ENCODE data around the gene BTF3.
A peak's percentile ranks its signal among the peaks of the same experiment; 100 is the strongest.
"Not testable (repeated sequence)": the region's sequence is repeated elsewhere in the genome, so short reads cannot be mapped to it uniquely, and the experiment has no call there.

Gene BTF3

DNA sequence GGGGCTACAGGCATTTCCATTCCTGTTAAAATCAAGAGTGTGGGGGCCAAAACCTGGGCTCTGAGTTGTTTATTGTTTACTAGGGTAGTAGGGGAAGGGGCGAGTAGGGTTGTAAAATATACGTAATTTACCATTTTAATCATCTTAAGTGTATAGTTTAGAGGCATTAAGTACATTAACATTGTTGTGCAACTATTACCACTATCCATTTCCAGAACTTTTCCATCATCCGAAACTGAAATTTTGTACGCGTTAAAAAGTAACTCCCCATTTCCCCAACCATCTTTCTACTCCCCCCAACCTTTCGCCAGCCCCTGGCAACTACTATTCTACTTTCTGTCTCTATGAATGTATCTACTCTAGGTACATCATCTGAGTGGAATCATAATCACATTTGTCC lies 46.0 kb upstream of the BTF3 start:
- DNase-seq (ENCODE audit: low spot score), result no peak
- in situ Hi-C loops (cut with MboI; ENCODE audit: low sequenced_read_pairs, unreplicated experiment), result no loop called here
- TF ChIP-seq, protein P1, sequence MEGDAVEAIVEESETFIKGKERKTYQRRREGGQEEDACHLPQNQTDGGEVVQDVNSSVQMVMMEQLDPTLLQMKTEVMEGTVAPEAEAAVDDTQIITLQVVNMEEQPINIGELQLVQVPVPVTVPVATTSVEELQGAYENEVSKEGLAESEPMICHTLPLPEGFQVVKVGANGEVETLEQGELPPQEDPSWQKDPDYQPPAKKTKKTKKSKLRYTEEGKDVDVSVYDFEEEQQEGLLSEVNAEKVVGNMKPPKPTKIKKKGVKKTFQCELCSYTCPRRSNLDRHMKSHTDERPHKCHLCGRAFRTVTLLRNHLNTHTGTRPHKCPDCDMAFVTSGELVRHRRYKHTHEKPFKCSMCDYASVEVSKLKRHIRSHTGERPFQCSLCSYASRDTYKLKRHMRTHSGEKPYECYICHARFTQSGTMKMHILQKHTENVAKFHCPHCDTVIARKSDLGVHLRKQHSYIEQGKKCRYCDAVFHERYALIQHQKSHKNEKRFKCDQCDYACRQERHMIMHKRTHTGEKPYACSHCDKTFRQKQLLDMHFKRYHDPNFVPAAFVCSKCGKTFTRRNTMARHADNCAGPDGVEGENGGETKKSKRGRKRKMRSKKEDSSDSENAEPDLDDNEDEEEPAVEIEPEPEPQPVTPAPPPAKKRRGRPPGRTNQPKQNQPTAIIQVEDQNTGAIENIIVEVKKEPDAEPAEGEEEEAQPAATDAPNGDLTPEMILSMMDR (IDR thresholded peaks at IDR 0.05; ENCODE audit: borderline replicate concordance, control extremely low read depth, extremely low read depth, insufficient read depth, missing control alignments), result no peak

DNA sequence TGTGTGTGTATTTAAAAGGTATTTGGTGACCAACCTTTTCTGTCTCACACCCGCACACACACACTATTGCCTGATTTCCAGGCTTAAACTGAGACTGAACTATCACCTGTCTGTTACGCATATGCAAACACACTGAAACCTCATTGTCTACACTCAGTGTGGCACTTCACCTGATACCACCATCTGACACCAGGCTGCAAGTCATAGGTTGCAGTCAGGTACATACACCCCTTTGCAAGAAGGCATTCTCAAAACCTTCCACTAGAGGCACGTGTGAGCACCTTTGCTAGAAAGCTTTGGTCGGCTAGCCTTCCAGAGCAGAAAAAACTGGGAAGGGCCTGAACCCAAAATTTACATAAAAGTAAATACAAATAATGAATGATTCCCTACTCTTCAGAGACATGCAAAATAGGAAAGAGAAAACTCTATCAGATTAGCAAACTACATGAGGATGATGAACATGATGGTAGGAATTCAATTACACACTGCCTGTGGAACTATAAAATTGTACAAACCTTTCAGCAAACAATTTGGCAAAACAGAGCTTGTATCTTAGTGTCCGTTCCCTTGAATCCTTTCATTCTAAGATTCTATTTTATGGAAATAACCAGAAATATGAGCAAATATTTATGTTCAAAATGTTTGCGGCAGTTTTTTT lies 43.7 kb upstream of the BTF3 start:
- TF ChIP-seq, protein P1 (IDR thresholded peaks at IDR 0.05; ENCODE audit: borderline replicate concordance, control extremely low read depth, extremely low read depth, insufficient read depth, missing control alignments), result peak; percentile 61
- in situ Hi-C loops (cut with MboI; ENCODE audit: low sequenced_read_pairs, unreplicated experiment), result no loop called here
- no peak for DNase-seq (ENCODE audit: low spot score)

DNA sequence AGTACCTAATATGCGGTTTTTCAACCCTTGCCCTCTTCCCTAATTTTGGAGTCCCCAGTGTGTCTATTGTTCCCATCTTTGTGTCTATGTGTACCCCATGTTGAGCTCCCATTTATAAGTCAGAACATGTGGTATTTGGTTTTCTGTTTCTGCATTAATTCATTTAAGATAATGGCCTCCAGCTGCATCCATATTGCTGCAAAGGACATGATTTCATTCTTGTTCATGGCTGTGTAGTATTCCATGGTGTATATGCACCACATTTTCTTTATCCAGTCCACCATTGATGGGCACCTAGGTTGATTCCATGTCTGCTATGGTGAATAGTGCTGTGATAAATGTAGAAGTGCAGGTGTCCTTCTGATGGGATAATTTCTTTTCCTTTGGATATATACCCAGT lies 41.8 kb upstream of the BTF3 start:
- DNase-seq (ENCODE audit: low spot score); in situ Hi-C loops (cut with MboI; ENCODE audit: low sequenced_read_pairs, unreplicated experiment): not testable (repeated sequence)

DNA sequence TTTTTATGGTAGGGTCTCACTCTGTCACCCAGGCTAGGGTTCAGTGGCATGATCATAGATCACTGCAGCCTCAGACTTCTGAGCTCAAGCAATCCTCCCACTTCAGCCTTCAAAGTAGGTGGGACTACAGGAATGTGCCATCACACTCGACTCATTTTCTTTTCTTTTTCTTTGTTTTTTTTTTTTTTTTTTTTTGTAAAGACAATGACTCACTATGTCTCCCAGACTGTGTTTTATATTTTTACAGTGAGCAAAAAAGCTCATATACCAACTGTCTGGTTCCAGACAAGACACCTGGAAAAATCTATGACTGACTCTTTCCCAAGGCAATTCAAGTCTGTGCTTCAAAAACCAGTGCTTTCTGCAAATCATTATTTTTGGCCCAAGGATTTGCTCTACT lies 38.9 kb upstream of the BTF3 start:
- DNase-seq (ENCODE audit: low spot score), result no peak
- TF ChIP-seq, protein P1 (IDR thresholded peaks at IDR 0.05; ENCODE audit: borderline replicate concordance, control extremely low read depth, extremely low read depth, insufficient read depth, missing control alignments), result no peak
- in situ Hi-C loops (cut with MboI; ENCODE audit: low sequenced_read_pairs, unreplicated experiment), result no loop called here

DNA sequence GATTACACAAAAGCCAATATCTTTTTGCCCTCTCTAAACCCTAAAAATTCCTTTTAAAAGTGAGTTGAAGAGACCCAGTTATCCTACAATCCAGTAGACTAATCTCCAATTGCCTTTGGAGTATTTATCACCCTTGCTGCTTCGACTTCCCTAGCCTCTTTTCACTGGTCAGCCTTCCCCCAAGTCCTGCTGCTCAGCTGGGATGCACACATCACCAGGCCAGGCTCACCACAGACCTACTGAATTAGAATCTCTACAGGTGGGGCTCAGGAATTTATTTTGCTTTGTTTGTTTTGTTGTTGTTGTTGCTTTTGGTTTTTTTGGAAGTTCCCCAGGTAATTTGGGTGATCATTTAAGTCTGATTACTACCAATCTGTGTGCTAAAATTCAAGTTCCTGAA lies 38.1 kb upstream of the BTF3 start:
- in situ Hi-C loops (cut with MboI; ENCODE audit: low sequenced_read_pairs, unreplicated experiment), result no loop called here
- TF ChIP-seq, protein P1 (IDR thresholded peaks at IDR 0.05; ENCODE audit: borderline replicate concordance, control extremely low read depth, extremely low read depth, insufficient read depth, missing control alignments), result no peak
- DNase-seq (ENCODE audit: low spot score), result no peak

DNA sequence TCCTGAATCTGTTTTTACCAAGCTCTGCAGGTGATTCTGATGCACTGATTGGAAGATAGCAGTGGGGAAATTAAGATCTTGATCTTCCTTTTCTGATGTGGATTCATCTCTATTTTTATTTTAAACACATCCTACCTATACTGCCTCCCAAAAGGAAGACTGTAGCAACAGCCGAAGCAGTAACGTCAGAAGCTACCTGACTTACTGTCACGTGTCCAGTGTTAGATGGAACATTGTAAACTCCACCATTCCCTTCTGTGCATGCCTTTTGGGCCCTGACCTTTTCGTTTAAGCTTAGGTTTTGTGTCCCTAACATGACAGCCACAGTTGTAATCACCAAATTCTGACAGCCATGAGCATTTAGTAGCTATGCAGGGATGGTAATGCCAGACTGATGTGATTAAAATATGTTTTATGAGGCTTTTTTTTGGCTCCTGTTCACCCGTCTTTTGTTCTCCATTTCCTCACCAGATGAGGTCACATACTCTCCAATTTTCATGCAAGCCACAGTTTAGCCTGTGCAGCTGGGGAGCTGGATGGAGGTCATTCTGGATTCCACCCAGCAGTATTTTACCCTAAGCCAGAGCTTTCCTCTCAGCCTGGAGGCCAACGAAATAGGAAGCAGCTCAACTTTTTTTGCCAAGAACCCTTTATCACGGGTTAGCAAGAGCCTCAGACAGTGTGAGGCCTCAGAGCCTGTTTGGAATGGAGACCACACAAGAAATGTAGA lies 34.1 kb upstream of the BTF3 start:
- TF ChIP-seq, protein P1 (IDR thresholded peaks at IDR 0.05; ENCODE audit: borderline replicate concordance, control extremely low read depth, extremely low read depth, insufficient read depth, missing control alignments), result no peak
- no peak for DNase-seq (ENCODE audit: low spot score)
- in situ Hi-C loops (cut with MboI; ENCODE audit: low sequenced_read_pairs, unreplicated experiment), result no loop called here

DNA sequence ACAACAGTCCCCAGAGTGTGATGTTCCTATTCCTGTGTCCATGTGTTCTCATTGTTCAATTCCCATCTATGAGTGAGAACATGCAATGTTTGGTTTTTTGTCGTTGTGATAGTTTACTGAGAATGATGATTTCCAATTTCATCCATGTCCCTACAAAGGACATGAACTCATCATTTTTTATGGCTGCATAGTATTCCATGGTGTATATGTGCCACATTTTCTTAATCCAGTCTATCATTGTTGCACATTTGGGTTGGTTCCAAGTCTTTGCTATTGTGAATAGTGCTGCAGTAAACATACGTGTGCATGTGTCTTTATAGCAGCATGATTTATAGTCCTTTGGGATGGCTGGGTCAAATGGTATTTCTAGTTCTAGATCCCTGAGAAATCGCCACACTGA lies 29.6 kb upstream of the BTF3 start:
- DNase-seq (ENCODE audit: low spot score); in situ Hi-C loops (cut with MboI; ENCODE audit: low sequenced_read_pairs, unreplicated experiment): not testable (repeated sequence)

Data from GM13976 (cell line).